Hepatocyte (in vitro differentiated cells): ENCODE results near the gene ZNF205. TPM values are rescaled to one million over a fixed set of nuclear protein-coding genes. Genes with fewer than 3 reads are reported as not detected.

Source experiments
- DNase-seq: peaks from one replicate; pipeline ENCODE4 v3.0.0-alpha.2; 2016; ENCODE audit warnings: low spot score
- H2AFZ ChIP-seq: fragments of 200-600 bp; sonication (generic); 2 replicates; pipeline ENCODE4 v1.6.0; 2016; ENCODE audit warnings: antibody characterized with exemption, mild to moderate bottlenecking
- H3K27ac ChIP-seq: fragments of 200-600 bp; sonication (generic); 2 replicates; pipeline ENCODE4 v1.5.1; 2016; ENCODE audit warnings: mild to moderate bottlenecking
- H3K27me3 ChIP-seq: fragments of 200-600 bp; sonication (generic); 2 replicates; pipeline ENCODE4 v1.6.1; 2016
- H3K36me3 ChIP-seq: fragments of 200-600 bp; sonication (generic); replicated peaks from 2 replicates; pipeline ENCODE4 v1.5.1; 2016; ENCODE audit warnings: low read depth; ENCODE audit not compliant: insufficient read depth
- H3K4me1 ChIP-seq: fragments of 200-600 bp; sonication (generic); 2 replicates; pipeline ENCODE4 v1.5.1; 2016; ENCODE audit warnings: mild to moderate bottlenecking, moderate library complexity; ENCODE audit not compliant: insufficient read depth
- H3K4me2 ChIP-seq: fragments of 200-600 bp; sonication (generic); 2 replicates; pipeline ENCODE4 v1.6.0; 2016
- H3K4me3 ChIP-seq: fragments of 200-600 bp; sonication (generic); 2 replicates; pipeline ENCODE4 v1.5.1; 2016; ENCODE audit warnings: mild to moderate bottlenecking
- H3K79me2 ChIP-seq: fragments of 200-600 bp; sonication (generic); 2 replicates; pipeline ENCODE4 v1.6.0; 2017; ENCODE audit warnings: mild to moderate bottlenecking
- H3K9me2 ChIP-seq: fragments of 200-600 bp; sonication (generic); replicated peaks from 2 replicates; pipeline ENCODE4 v1.6.0; 2017; ENCODE audit warnings: mild to moderate bottlenecking; ENCODE audit not compliant: insufficient read depth
- H3K9me3 ChIP-seq: fragments of 200-600 bp; sonication (generic); 2 replicates; pipeline ENCODE4 v1.5.1; 2016; ENCODE audit warnings: low read depth, mild to moderate bottlenecking
- H4K20me1 ChIP-seq: fragments of 200-600 bp; sonication (generic); 2 replicates; pipeline ENCODE4 v1.6.0; 2016; ENCODE audit warnings: mild to moderate bottlenecking; ENCODE audit not compliant: insufficient read depth, poor library complexity, severe bottlenecking
- EZH2 ChIP-seq: fragments of 200-600 bp; sonication (generic); IDR thresholded peaks from 2 replicates; pipeline ENCODE4 v1.6.1; 2016; ENCODE audit warnings: antibody characterized with exemption, mild to moderate bottlenecking, borderline replicate concordance
- EZH2phosphoT487 ChIP-seq: fragments of 200-600 bp; sonication (generic); IDR thresholded peaks from one replicate; pipeline ENCODE4 v1.6.1; 2018; ENCODE audit warnings: antibody characterized with exemption, mild to moderate bottlenecking, low read depth, moderate library complexity; ENCODE audit not compliant: unreplicated experiment, severe bottlenecking
- WGBS: methylation state at CpG from one replicate; pipeline ENCODE4 v1.1.6; 2016; ENCODE audit warnings: low lambda C conversion rate; ENCODE audit errors: missing lambda C conversion rate; 5-methylcytosine and 5-hydroxymethylcytosine counted together
- polyA plus RNA-seq: library from polyadenylated mRNA; unstranded; fragments of >200 nt; fragmentation: Nextera tagmentation; extraction: Ambion mirVana; gene quantifications from 2 replicates; pipeline ENCODE4 v1.2.1, GENCODE V29; 2016
- total RNA-seq: library from RNA; depleted of rRNA; stranded (reverse); fragments of >200 nt; gene quantifications from 2 replicates; pipeline ENCODE4 v1.2.3, GENCODE V29; 2014
- TF ChIP-seq, protein P1 (sequence below): fragments of 200-600 bp; sonication (generic); IDR thresholded peaks from 2 replicates; pipeline ENCODE4 v1.5.1; 2016; ENCODE audit warnings: antibody characterized with exemption, mild to moderate bottlenecking; ENCODE audit not compliant: poor library complexity

Gene ZNF205
- total RNA-seq (10.0 and 12.3 TPM in 2 replicates), polyA plus RNA-seq (12.6 and 13.2 TPM in 2 replicates)

DNA sequence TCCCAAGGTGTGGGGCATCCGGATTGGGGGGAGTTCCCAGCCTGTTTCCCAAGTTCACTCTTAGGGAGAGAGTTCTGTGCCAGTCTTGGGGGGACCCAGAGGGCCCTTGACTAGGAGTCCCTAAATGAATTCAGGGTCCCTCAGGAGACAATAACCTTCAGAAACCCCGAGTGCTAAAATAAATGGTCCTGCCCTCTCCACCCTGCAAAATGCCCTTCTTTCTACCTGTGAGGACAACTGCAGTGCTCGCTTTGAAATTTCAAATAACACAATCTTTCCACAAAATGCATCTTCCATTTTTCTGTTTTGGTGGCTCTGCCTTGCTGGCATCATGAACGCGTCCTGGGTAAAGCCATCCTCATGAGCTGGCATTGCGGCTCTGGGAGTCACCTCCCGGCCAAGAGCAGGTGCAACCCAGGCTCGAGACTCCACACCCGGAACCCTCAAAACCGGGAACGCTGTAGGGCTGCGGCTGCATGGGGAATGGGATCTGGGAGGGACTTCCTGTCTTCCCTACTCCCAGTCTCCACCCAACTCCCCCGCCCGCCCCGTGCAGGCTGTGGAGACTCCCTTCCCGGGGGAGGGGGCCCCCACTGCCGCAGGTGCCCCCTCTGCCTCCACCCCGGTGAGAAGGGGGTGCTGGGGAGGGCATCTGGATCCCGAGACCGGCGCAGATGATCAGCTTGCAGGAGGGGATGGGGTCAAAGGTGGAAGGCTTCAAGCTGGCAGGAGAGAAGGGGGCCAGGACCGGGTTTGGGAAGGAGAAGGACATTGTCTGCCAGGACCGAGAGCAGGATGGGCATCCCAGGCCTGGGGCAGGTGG is at the start of gene ZNF205:
ZNF205 (plus strand) TSS at position 529 of the 823 bp plus-strand sequence. CDS start 845 bp downstream, outside the sequence.
- Histone ChIP-seq H3K27ac (peak within 1 kb of the TSS; percentile 61), H3K27me3 (no peaks in the 10 kb centered on the region), H4K20me1 (no peaks in the 10 kb centered on the region), H2AFZ (peak within 1 kb of the TSS; percentile 88), H3K9me2 (no peaks in the 10 kb centered on the region), H3K4me1 (peaks cover 10% of the 10 kb centered on the region), H3K4me3 (peak within 1 kb of the TSS; percentile 94), H3K9me3 (no peaks in the 10 kb centered on the region), H3K36me3 (no peaks in the 10 kb centered on the region), H3K79me2 (peaks cover 25% of the 10 kb centered on the region), H3K4me2 (peak within 1 kb of the TSS; percentile 94)
- peak; percentile 89 for DNase-seq
- WGBS, result 12% methylated on average over 17 of the region's 23 CpGs
- TF ChIP-seq EZH2 (no peak), EZH2phosphoT487 (no peak)
- TF ChIP-seq, protein P1, sequence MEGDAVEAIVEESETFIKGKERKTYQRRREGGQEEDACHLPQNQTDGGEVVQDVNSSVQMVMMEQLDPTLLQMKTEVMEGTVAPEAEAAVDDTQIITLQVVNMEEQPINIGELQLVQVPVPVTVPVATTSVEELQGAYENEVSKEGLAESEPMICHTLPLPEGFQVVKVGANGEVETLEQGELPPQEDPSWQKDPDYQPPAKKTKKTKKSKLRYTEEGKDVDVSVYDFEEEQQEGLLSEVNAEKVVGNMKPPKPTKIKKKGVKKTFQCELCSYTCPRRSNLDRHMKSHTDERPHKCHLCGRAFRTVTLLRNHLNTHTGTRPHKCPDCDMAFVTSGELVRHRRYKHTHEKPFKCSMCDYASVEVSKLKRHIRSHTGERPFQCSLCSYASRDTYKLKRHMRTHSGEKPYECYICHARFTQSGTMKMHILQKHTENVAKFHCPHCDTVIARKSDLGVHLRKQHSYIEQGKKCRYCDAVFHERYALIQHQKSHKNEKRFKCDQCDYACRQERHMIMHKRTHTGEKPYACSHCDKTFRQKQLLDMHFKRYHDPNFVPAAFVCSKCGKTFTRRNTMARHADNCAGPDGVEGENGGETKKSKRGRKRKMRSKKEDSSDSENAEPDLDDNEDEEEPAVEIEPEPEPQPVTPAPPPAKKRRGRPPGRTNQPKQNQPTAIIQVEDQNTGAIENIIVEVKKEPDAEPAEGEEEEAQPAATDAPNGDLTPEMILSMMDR, result no peak

GRCh38 chr16:3063625-3064386 is 48.6 kb upstream of the ZNF205 start:
- Histone ChIP-seq H3K9me3 (no peaks in the 10 kb centered on the region), H2AFZ (no peak overlapping the region), H3K27ac (peak overlapping the region; percentile 89), H3K36me3 (no peaks in the 10 kb centered on the region), H3K9me2 (no peaks in the 10 kb centered on the region), H3K27me3 (no peaks in the 10 kb centered on the region), H3K4me1 (peaks cover 12% of the 10 kb centered on the region), H3K79me2 (no peaks in the 10 kb centered on the region), H3K4me2 (no peak overlapping the region), H4K20me1 (no peaks in the 10 kb centered on the region), H3K4me3 (no peak overlapping the region)
- TF ChIP-seq, protein P1, result no peak
- TF ChIP-seq EZH2 (no peak), EZH2phosphoT487 (no peak)
- WGBS, result 95% methylated on average over 8 of the region's 8 CpGs
- DNase-seq, result no peak

- 73% methylated on average over 13 of the region's 13 CpGs for WGBS
- Histone ChIP-seq H3K9me3 (no peaks in the 10 kb centered on the region), H3K27me3 (no peaks in the 10 kb centered on the region), H3K4me2 (peak within 1 kb of the TSS; percentile 66), H3K27ac (peak within 1 kb of the TSS; percentile 89), H3K9me2 (no peaks in the 10 kb centered on the region), H4K20me1 (no peaks in the 10 kb centered on the region), H3K4me1 (peaks cover 5% of the 10 kb centered on the region), H3K4me3 (no peak within 1 kb of the TSS), H3K79me2 (no peaks in the 10 kb centered on the region), H3K36me3 (no peaks in the 10 kb centered on the region), H2AFZ (no peak within 1 kb of the TSS)
- DNase-seq, result peak; percentile 89
- no peak for TF ChIP-seq EZH2phosphoT487
- no peak for TF ChIP-seq EZH2
- TF ChIP-seq, protein P1, result no peak
These were observed 47.2 kb upstream of the ZNF205 start, which contains the start of gene IL32 for GRCh38 chr16:3065069-3065741. Gene IL32 (plus strand): TSS chr16:3065640. CDS start chr16:3065812, 172 bp downstream.
